ENCODE results near the gene CLCA4.

Gene CLCA4

GRCh38 chr1:86582161-86582560 lies 35.3 kb downstream of the CLCA4 start:
- TF ChIP-seq TAF1 (IDR thresholded peaks at IDR 0.05; ENCODE audit: low read depth) (no peak), CEBPB (IDR thresholded peaks at IDR 0.05) (no peak), FOXM1 (IDR thresholded peaks at IDR 0.05; ENCODE audit: borderline replicate concordance, low read depth) (no peak), REST (IDR thresholded peaks at IDR 0.05; ENCODE audit: low read depth) (no peak)

DNA sequence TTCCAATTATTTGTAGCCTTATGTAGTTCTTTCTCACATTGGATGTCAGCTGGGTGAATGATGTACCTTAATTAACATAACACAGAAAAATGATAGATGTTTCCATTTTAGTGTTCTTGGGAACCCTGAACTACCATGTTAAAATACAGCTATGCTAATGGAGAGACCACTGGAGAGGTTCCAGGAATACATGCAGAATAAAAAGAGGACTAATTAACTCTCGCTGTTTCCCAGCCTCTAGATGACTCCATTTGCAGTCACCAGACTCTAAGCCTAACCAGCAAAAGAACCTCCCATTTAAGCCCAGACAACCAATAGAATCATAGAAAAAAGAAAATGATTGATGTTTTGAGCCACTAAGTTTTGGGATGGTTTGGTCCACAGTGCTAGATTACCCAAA lies 36.2 kb downstream of the CLCA4 start:
- TF ChIP-seq TAF1 (IDR thresholded peaks at IDR 0.05; ENCODE audit: low read depth) (no peak), CREB1 (IDR thresholded peaks at IDR 0.05; ENCODE audit: low read depth) (no peak), TCF12 (IDR thresholded peaks at IDR 0.05; ENCODE audit: low read depth) (no peak), TEAD4 (IDR thresholded peaks at IDR 0.05) (no peak), MAX (IDR thresholded peaks at IDR 0.05) (no peak), FOXM1 (IDR thresholded peaks at IDR 0.05; ENCODE audit: borderline replicate concordance, low read depth) (no peak), ZBTB7A (IDR thresholded peaks at IDR 0.05; ENCODE audit: low read depth) (no peak), EGR1 (IDR thresholded peaks at IDR 0.05) (no peak), NFIC (IDR thresholded peaks at IDR 0.05) (no peak), YY1 (IDR thresholded peaks at IDR 0.05; ENCODE audit: low read depth) (no peak), CEBPB (IDR thresholded peaks at IDR 0.05) (no peak), EP300 (IDR thresholded peaks at IDR 0.05; ENCODE audit: borderline replicate concordance) (no peak), RAD21 (IDR thresholded peaks at IDR 0.05; ENCODE audit: low read depth) (no peak), USF1 (IDR thresholded peaks at IDR 0.05) (no peak), REST (IDR thresholded peaks at IDR 0.05; ENCODE audit: low read depth) (no peak)

GRCh38 chr1:86583593-86583992 lies 36.7 kb downstream of the CLCA4 start:
- TF ChIP-seq MAX (IDR thresholded peaks at IDR 0.05) (no peak), EGR1 (IDR thresholded peaks at IDR 0.05) (no peak), TAF1 (IDR thresholded peaks at IDR 0.05; ENCODE audit: low read depth) (no peak)

DNA sequence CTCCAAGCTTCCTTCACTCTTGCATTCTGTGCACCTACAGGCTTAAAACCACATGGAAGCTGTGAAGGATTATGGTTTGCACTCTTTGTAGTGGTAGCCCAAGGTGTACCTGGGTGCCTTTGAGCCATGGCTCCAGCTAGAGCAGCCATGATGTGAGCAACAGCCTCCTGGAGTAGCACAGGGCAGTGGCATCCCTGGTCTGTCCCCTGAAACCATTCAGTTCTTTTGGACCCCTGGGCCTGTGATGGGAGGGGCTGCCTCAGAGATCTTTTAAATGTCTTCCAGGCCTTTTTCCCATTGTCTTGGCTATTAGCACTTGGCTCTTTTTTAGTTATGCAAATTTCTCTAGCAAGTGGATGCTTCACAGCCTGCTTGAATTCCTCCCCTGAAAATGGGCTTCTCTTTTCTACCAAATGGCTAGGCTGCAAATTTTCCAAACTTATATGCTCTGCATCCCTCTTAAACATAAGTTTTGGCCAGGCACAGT lies 47.4 kb downstream of the CLCA4 start:
- TF ChIP-seq NFIC (IDR thresholded peaks at IDR 0.05) (no peak), MAX (IDR thresholded peaks at IDR 0.05) (no peak)

DNA sequence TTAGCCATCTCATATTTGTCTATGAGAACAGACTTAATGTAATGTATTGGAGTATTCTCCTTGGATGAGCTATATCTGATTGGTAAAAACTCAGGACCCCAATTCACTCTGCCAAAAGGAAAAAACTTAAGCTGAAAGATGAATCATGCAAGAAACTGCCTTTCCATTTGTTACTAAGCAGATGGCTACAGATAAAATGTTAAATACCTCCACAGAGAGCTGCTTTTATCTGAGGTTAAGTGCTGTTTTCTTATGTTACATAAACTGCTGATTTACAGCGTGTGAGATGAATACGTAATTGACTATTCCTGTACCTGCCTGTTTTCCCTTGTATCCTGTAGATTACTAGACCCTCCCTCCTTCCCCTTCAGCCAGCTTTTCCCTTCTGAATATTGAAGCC lies 49.3 kb downstream of the CLCA4 start:
- TF ChIP-seq YY1 (IDR thresholded peaks at IDR 0.05; ENCODE audit: low read depth) (no peak), USF1 (IDR thresholded peaks at IDR 0.05) (no peak), TAF1 (IDR thresholded peaks at IDR 0.05; ENCODE audit: low read depth) (no peak), REST (IDR thresholded peaks at IDR 0.05; ENCODE audit: low read depth) (no peak), EP300 (IDR thresholded peaks at IDR 0.05; ENCODE audit: borderline replicate concordance) (no peak), MAX (IDR thresholded peaks at IDR 0.05) (no peak), CREB1 (IDR thresholded peaks at IDR 0.05; ENCODE audit: low read depth) (no peak), FOXM1 (IDR thresholded peaks at IDR 0.05; ENCODE audit: borderline replicate concordance, low read depth) (no peak), CEBPB (IDR thresholded peaks at IDR 0.05) (no peak), NFIC (IDR thresholded peaks at IDR 0.05) (no peak), TEAD4 (IDR thresholded peaks at IDR 0.05) (no peak), RAD21 (IDR thresholded peaks at IDR 0.05; ENCODE audit: low read depth) (no peak), EGR1 (IDR thresholded peaks at IDR 0.05) (no peak), TCF12 (IDR thresholded peaks at IDR 0.05; ENCODE audit: low read depth) (no peak)
